Measurements from ENCODE around the gene TSPO. TPM values are rescaled to one million over a fixed set of nuclear protein-coding genes. Genes with fewer than 3 reads are reported as not detected.

TSPO gene
- polyA plus RNA-seq, 1 donor (not counting 4 experiments of a cell fraction or from before 2014, with no cell fraction given), result 139 TPM

DNA sequence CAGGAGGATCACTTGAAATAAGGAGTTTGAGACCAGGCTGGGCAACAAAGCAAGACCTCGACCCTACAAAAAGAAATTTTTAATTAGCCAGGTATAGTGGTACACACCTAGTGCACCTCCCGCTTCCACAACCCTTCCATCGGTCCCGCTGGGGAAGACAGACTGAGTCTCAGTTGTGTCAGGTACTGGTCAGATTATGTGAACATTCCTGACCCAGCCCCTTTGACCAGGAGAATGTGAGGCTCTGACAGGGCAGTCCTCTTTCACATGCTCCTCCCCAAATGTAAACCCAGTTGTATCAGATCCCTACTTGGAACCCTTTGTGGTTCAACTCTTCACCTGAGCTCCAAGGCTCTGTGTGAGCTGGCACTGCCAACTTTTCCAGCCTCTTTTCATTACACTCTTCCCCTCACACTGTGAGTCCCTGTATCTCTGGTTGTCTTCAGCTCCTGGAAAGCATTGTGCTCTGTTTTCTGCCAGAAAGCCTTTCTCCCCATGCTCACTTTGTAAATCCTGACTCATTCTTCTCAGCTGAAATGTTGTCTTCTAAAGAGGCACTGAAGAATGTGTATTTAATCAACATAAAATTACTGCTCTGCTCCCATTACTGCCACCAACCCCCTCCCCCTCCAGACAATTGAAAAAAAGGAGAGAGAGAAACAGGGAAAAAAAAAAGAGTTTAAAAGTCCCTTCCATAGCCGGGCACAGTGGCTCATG lies 37.6 kb downstream of the TSPO start:
- H3K4me3 ChIP-seq (ENCODE audit: control insufficient read depth in 2 of 3, extremely low read depth in 1 of 3, insufficient read depth in 2 of 3, low read depth in 1 of 3, low read length in 3 of 3), result no peak overlapping the region
- H3K4me2 ChIP-seq (ENCODE audit: control insufficient read depth, extremely low read depth, insufficient read depth, low read depth, low read length), result no peak overlapping the region
- no peak overlapping the region for H3K27ac ChIP-seq (ENCODE audit: control insufficient read depth, insufficient read depth, low read length)
- peaks cover 0 to 2% of the 10 kb centered on the region in 2 experiments for H3K36me3 ChIP-seq (ENCODE audit: control insufficient read depth in 2 of 2, extremely low read depth in 1 of 2, insufficient read depth in 2 of 2, low read length in 2 of 2)
- no peaks in the 10 kb centered on the region for H3K27me3 ChIP-seq (ENCODE audit: control insufficient read depth, extremely low read depth, insufficient read depth, low read length)
- peaks cover 20% of the 10 kb centered on the region for H3K79me2 ChIP-seq (ENCODE audit: control insufficient read depth, insufficient read depth, low read length)
- peaks cover 4% of the 10 kb centered on the region for H4K20me1 ChIP-seq (ENCODE audit: control insufficient read depth, extremely low read depth, insufficient read depth, low read length)
- no peak for FAIRE-seq
- DNase-seq (ENCODE audit: low read depth, low spot score), result no peak
- H3K9me3 ChIP-seq (ENCODE audit: control insufficient read depth, low read depth, low read length), result no peaks in the 10 kb centered on the region
- dilution Hi-C loops (cut with MboI; ENCODE audit: extremely low pct_ligation_motif_present, low sequenced_read_pairs), result no loop called here
- peaks cover 28% of the 10 kb centered on the region for H3K4me1 ChIP-seq (ENCODE audit: control insufficient read depth, extremely low read depth, insufficient read depth, low read length)
- no peaks in the 10 kb centered on the region for H3K9me1 ChIP-seq (ENCODE audit: control insufficient read depth, extremely low read depth, insufficient read depth, low read length)
- H3K9ac ChIP-seq (ENCODE audit: control insufficient read depth, extremely low read depth, insufficient read depth, low read length), result no peak overlapping the region
- no peak overlapping the region for H2AFZ ChIP-seq (ENCODE audit: control insufficient read depth, low read length)
- no peak for TF ChIP-seq EZH2 (IDR thresholded peaks at IDR 0.05; ENCODE audit: low read length)
- TF ChIP-seq, protein P1, sequence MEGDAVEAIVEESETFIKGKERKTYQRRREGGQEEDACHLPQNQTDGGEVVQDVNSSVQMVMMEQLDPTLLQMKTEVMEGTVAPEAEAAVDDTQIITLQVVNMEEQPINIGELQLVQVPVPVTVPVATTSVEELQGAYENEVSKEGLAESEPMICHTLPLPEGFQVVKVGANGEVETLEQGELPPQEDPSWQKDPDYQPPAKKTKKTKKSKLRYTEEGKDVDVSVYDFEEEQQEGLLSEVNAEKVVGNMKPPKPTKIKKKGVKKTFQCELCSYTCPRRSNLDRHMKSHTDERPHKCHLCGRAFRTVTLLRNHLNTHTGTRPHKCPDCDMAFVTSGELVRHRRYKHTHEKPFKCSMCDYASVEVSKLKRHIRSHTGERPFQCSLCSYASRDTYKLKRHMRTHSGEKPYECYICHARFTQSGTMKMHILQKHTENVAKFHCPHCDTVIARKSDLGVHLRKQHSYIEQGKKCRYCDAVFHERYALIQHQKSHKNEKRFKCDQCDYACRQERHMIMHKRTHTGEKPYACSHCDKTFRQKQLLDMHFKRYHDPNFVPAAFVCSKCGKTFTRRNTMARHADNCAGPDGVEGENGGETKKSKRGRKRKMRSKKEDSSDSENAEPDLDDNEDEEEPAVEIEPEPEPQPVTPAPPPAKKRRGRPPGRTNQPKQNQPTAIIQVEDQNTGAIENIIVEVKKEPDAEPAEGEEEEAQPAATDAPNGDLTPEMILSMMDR (optimal IDR thresholded peaks at IDR 0.05 in 1 of 3, IDR thresholded peaks at IDR 0.05 in 1 of 3, conservative IDR thresholded peaks at IDR 0.05 in 1 of 3; ENCODE audit: extremely low read depth in 1 of 3, insufficient read depth in 2 of 3, low read length in 3 of 3), result no peak

DNA sequence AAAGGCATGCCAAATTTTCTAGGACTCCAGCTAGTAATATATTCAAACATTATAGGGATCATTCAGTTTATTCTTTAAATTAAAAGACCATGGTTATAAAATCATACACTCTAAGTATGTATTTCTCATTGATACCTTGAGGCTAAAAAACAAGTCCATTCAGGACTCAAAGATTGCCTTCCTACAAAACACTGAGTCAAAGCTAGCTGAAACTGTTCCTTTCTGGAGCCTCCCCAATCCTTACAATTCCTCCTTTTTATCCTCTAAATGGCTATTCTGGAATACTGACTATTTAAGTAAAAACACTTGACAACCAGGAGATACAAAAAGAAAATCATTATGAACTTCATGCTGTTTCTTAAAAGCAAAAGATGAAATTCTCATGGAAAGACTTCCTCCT lies 40.5 kb downstream of the TSPO start:
- dilution Hi-C loops (cut with MboI; ENCODE audit: extremely low pct_ligation_motif_present, low sequenced_read_pairs), result no loop called here
- no peak for DNase-seq (ENCODE audit: low read depth, low spot score)
- no peaks in the 10 kb centered on the region for H3K9me3 ChIP-seq (ENCODE audit: control insufficient read depth, low read depth, low read length)
- H3K36me3 ChIP-seq (ENCODE audit: control insufficient read depth in 2 of 2, extremely low read depth in 1 of 2, insufficient read depth in 2 of 2, low read length in 2 of 2), result no peaks in the 10 kb centered on the region
- no peaks in the 10 kb centered on the region for H3K79me2 ChIP-seq (ENCODE audit: control insufficient read depth, insufficient read depth, low read length)
- no peaks in the 10 kb centered on the region for H3K9me1 ChIP-seq (ENCODE audit: control insufficient read depth, extremely low read depth, insufficient read depth, low read length)
- no peaks in the 10 kb centered on the region for H4K20me1 ChIP-seq (ENCODE audit: control insufficient read depth, extremely low read depth, insufficient read depth, low read length)
- peaks cover 12% of the 10 kb centered on the region for H3K4me1 ChIP-seq (ENCODE audit: control insufficient read depth, extremely low read depth, insufficient read depth, low read length)
- H3K27me3 ChIP-seq (ENCODE audit: control insufficient read depth, extremely low read depth, insufficient read depth, low read length), result no peaks in the 10 kb centered on the region
- no peak overlapping the region for H3K9ac ChIP-seq (ENCODE audit: control insufficient read depth, extremely low read depth, insufficient read depth, low read length)
- H3K4me2 ChIP-seq (ENCODE audit: control insufficient read depth, extremely low read depth, insufficient read depth, low read depth, low read length), result peak overlapping the region; percentile 6
- no peak for FAIRE-seq
- no peak overlapping the region for H3K4me3 ChIP-seq (ENCODE audit: control insufficient read depth in 2 of 3, extremely low read depth in 1 of 3, insufficient read depth in 2 of 3, low read depth in 1 of 3, low read length in 3 of 3)
- H2AFZ ChIP-seq (ENCODE audit: control insufficient read depth, low read length), result no peak overlapping the region
- TF ChIP-seq EZH2 (IDR thresholded peaks at IDR 0.05; ENCODE audit: low read length), result no peak
- TF ChIP-seq, protein P1 (optimal IDR thresholded peaks at IDR 0.05 in 1 of 3, IDR thresholded peaks at IDR 0.05 in 1 of 3, conservative IDR thresholded peaks at IDR 0.05 in 1 of 3; ENCODE audit: extremely low read depth in 1 of 3, insufficient read depth in 2 of 3, low read length in 3 of 3), result no peak
- no peak overlapping the region for H3K27ac ChIP-seq (ENCODE audit: control insufficient read depth, insufficient read depth, low read length)
